Loucy (cell line): ENCODE data around the gene GGPS1.

Experiments used
- H2AFZ ChIP-seq: fragments of 200-600 bp; sonication (generic); 2 replicates; pipeline ENCODE4 v1.6.0; 2016; ENCODE audit warnings: antibody characterized with exemption, mild to moderate bottlenecking, low read length, moderate library complexity
- H3F3A ChIP-seq: fragments of 200-600 bp; 2 replicates; pipeline ENCODE4 v1.6.0; 2016; ENCODE audit warnings: antibody characterized with exemption, low read depth, mild to moderate bottlenecking
- H3K27me3 ChIP-seq: fragments of 200-600 bp; sonication (generic); 2 replicates; pipeline ENCODE4 v1.6.1; 2014; ENCODE audit warnings: low read length, mild to moderate bottlenecking; ENCODE audit not compliant: insufficient read depth, poor library complexity, severe bottlenecking
- H3K36me3 ChIP-seq: fragments of 200-600 bp; sonication (generic); 2 replicates; pipeline ENCODE4 v1.6.1; 2016; ENCODE audit warnings: low read length; ENCODE audit not compliant: insufficient read depth
- H3K4me1 ChIP-seq: fragments of 200-600 bp; sonication (generic); 2 replicates; pipeline ENCODE4 v1.5.1; 2014; ENCODE audit warnings: low read length, mild to moderate bottlenecking; ENCODE audit not compliant: insufficient read depth, poor library complexity, severe bottlenecking
- H3K4me2 ChIP-seq: fragments of 200-600 bp; sonication (generic); 2 replicates; pipeline ENCODE4 v1.6.0; 2014; ENCODE audit warnings: antibody characterized with exemption, low read length, low read depth, mild to moderate bottlenecking; ENCODE audit not compliant: poor library complexity, severe bottlenecking
- H3K4me3 ChIP-seq: fragments of 200-600 bp; sonication (generic); 2 replicates; pipeline ENCODE4 v1.5.1; 2014; ENCODE audit warnings: low read length, mild to moderate bottlenecking, mixed read lengths; ENCODE audit not compliant: poor library complexity, severe bottlenecking
- H3K79me2 ChIP-seq: fragments of 200-600 bp; sonication (generic); 2 replicates; pipeline ENCODE4 v1.6.1; 2014; ENCODE audit warnings: low read length; ENCODE audit not compliant: insufficient read depth
- H3K9ac ChIP-seq: fragments of 200-600 bp; sonication (generic); 2 replicates; pipeline ENCODE4 v1.6.0; 2014; ENCODE audit warnings: mild to moderate bottlenecking, low read depth, low read length, moderate library complexity; ENCODE audit not compliant: poor library complexity, severe bottlenecking
- H3K9me2 ChIP-seq: fragments of 200-600 bp; sonication (generic); replicated peaks from 2 replicates; pipeline ENCODE4 v1.6.1; 2016; ENCODE audit warnings: low read depth, low read length, mixed read lengths
- H3K9me3 ChIP-seq: fragments of 200-600 bp; sonication (generic); 2 replicates; pipeline ENCODE4 v1.6.1; 2014; ENCODE audit warnings: mild to moderate bottlenecking, antibody characterized with exemption, low read length, low read depth; ENCODE audit not compliant: insufficient read depth
- H4K20me1 ChIP-seq: fragments of 200-600 bp; sonication (generic); 2 replicates; pipeline ENCODE4 v1.6.0; 2014; ENCODE audit warnings: antibody characterized with exemption, low read length, mild to moderate bottlenecking; ENCODE audit not compliant: insufficient read depth, poor library complexity, severe bottlenecking
- CTCF ChIP-seq: fragments of 200-600 bp; sonication (generic); conservative IDR thresholded peaks from 2 replicates; pipeline ENCODE4 v1.5.1; 2014; ENCODE audit warnings: mild to moderate bottlenecking, antibody characterized with exemption, low read length
- EZH2phosphoT487 ChIP-seq: fragments of 200-600 bp; IDR thresholded peaks from 2 replicates; pipeline ENCODE4 v1.6.1; 2018; ENCODE audit warnings: antibody characterized with exemption, mild to moderate bottlenecking, moderate library complexity, borderline replicate concordance

The GGPS1 gene

GRCh38 chr1:235291599-235292091, 36.7 kb upstream of the GGPS1 start:
- H3K79me2 ChIP-seq: peaks cover 99% of the 10 kb centered on the region
- TF ChIP-seq EZH2phosphoT487 (no peak), CTCF (no peak)
- peaks cover 4% of the 10 kb centered on the region; the same call in 1 of the 2 replicates for H3K36me3 ChIP-seq
- peaks cover 4% of the 10 kb centered on the region; the same call in 1 of the 2 replicates for H3F3A ChIP-seq
- no peak overlapping the region for H3K4me3 ChIP-seq
- H3K4me2 ChIP-seq: no peak overlapping the region
- H2AFZ ChIP-seq: no peak overlapping the region
- peaks cover 4% of the 10 kb centered on the region; the same call in 1 of the 2 replicates for H3K9me3 ChIP-seq
- H3K4me1 ChIP-seq: peaks cover 24% of the 10 kb centered on the region
- H3K9me2 ChIP-seq: no peaks in the 10 kb centered on the region
- no peak overlapping the region for H3K9ac ChIP-seq
- H3K27me3 ChIP-seq: no peaks in the 10 kb centered on the region
- peaks cover 83% of the 10 kb centered on the region for H4K20me1 ChIP-seq

GRCh38 chr1:235292790-235293189, 35.6 kb upstream of the GGPS1 start:
- Histone ChIP-seq H3K4me1 (peaks cover 31% of the 10 kb centered on the region), H3K4me3 (no peak overlapping the region)

GRCh38 chr1:235293322-235293942, 34.9 kb upstream of the GGPS1 start:
- peaks cover 77% of the 10 kb centered on the region for H4K20me1 ChIP-seq
- no peak overlapping the region for H3K4me3 ChIP-seq
- TF ChIP-seq EZH2phosphoT487: no peak
- TF ChIP-seq CTCF: no peak
- no peak overlapping the region for H3K9ac ChIP-seq
- H3K4me2 ChIP-seq: no peak overlapping the region
- no peak overlapping the region for H2AFZ ChIP-seq
- H3K27me3 ChIP-seq: no peaks in the 10 kb centered on the region
- H3K79me2 ChIP-seq: peaks cover 87% of the 10 kb centered on the region
- no peaks in the 10 kb centered on the region for H3K9me2 ChIP-seq
- peaks cover 35% of the 10 kb centered on the region for H3K4me1 ChIP-seq
- H3K36me3 ChIP-seq: peaks cover 4% of the 10 kb centered on the region; the same call in 1 of the 2 replicates
- H3K9me3 ChIP-seq: peaks cover 4% of the 10 kb centered on the region; the same call in 1 of the 2 replicates
- H3F3A ChIP-seq: peaks cover 18% of the 10 kb centered on the region

More at GRCh38 chr1:235292790-235293189, 35.6 kb upstream of the GGPS1 start:
- TF ChIP-seq EZH2phosphoT487: no peak
- TF ChIP-seq CTCF: no peak
- H3K4me2 ChIP-seq: no peak overlapping the region
- no peak overlapping the region for H2AFZ ChIP-seq
- H4K20me1 ChIP-seq: peaks cover 77% of the 10 kb centered on the region
- H3K9ac ChIP-seq: no peak overlapping the region
- peaks cover 94% of the 10 kb centered on the region for H3K79me2 ChIP-seq
- no peaks in the 10 kb centered on the region for H3K9me2 ChIP-seq
- H3K9me3 ChIP-seq: peaks cover 4% of the 10 kb centered on the region; the same call in 1 of the 2 replicates
- peaks cover 15% of the 10 kb centered on the region for H3F3A ChIP-seq
- H3K36me3 ChIP-seq: peaks cover 4% of the 10 kb centered on the region; the same call in 1 of the 2 replicates
- no peaks in the 10 kb centered on the region for H3K27me3 ChIP-seq
